GM18498 (cell line): ENCODE data around the gene IPO4.
"Not testable (repeated sequence)": the region's sequence is repeated elsewhere in the genome, so short reads cannot be mapped to it uniquely, and the experiment has no call there.

Experiments used
- ATAC-seq: cut with Tn5 transposase; IDR thresholded peaks from one replicate; pipeline ENCODE4 v1.9.1; 2021; ENCODE audit warnings: mild to moderate bottlenecking, moderate library complexity; ENCODE audit not compliant: unreplicated experiment

The IPO4 gene, protein sequence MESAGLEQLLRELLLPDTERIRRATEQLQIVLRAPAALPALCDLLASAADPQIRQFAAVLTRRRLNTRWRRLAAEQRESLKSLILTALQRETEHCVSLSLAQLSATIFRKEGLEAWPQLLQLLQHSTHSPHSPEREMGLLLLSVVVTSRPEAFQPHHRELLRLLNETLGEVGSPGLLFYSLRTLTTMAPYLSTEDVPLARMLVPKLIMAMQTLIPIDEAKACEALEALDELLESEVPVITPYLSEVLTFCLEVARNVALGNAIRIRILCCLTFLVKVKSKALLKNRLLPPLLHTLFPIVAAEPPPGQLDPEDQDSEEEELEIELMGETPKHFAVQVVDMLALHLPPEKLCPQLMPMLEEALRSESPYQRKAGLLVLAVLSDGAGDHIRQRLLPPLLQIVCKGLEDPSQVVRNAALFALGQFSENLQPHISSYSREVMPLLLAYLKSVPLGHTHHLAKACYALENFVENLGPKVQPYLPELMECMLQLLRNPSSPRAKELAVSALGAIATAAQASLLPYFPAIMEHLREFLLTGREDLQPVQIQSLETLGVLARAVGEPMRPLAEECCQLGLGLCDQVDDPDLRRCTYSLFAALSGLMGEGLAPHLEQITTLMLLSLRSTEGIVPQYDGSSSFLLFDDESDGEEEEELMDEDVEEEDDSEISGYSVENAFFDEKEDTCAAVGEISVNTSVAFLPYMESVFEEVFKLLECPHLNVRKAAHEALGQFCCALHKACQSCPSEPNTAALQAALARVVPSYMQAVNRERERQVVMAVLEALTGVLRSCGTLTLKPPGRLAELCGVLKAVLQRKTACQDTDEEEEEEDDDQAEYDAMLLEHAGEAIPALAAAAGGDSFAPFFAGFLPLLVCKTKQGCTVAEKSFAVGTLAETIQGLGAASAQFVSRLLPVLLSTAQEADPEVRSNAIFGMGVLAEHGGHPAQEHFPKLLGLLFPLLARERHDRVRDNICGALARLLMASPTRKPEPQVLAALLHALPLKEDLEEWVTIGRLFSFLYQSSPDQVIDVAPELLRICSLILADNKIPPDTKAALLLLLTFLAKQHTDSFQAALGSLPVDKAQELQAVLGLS

DNA sequence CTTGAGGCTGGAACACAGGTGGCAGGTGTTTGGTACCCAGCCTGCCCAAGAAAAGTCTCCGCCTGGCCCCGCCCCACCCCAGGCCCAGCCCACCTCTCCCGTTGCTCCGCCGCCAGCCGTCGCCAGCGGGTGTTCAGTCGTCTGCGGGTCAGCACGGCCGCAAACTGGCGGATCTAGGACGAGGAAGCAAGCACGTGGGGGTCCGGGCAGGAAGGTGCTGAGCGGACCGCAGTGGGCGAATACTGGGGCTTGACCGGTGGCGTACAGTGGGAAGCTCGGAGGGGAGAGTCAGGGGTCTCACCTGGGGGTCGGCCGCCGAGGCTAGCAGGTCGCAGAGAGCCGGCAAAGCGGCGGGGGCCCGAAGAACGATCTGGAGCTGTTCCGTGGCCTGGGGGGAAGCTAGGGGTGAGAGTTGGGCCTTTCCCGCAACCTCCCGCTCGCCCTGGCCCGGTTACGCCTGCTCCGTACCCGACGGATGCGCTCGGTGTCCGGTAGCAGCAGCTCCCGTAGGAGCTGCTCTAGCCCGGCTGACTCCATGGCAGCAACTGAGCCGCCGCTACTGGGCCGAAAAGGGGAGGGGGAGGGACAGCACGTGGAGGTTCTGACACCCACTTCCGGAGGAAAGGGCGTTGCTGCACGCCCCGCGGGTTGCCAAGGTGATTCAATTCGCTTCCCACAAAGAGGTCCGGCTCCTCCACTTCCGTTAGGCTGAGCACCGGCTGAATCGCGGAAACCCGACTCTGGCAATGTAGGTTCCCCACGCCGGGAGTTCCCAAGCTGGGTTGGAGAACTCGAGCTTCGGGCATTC, at the start of gene IPO4:
Gene IPO4, minus strand, starts transcription at position 566 of the 808 bp plus-strand sequence. Its CDS starts 29 bp downstream, at position 537.
- peak; percentile 87 for ATAC-seq

DNA sequence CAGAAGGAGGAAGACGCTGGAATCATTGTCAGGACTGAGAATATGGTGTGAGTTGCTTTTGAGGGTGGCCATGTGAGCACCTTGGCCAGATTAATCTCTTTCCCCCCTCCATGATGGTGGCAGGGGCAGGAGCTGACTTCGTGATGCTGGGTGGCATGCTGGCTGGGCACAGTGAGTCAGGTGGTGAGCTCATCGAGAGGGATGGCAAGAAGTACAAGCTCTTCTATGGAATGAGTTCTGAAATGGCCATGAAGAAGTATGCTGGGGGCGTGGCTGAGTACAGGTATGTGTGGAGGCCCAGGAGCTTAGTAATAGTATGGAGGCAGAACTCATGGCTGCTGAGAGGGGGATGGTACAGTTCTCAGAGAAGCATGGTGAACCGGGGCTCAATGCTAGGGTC, 49.5 kb upstream of the IPO4 start:
- ATAC-seq, result no peak

DNA sequence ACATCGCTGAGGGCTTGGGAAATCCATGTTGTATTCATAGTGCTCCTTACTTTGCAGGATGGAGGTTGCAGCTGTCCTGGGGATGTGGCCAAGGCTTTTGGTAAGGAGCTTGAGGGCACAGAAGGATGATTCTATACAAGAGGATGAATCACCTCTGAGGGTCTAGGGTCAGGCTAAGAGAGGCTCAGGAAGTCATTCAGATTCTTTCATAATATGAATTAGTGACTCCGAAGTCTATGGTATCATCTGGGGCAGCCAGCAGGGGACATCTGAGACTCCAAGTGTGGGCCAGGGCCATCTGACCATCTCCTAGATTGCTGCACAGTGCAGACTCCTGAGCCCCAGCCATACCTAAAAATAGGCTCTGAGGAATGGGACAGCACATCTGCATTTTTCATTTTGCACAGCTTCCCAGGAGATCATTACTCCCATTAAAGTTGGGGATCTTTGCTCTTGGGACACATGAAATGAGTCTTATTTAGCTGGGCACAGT, 48.9 kb upstream of the IPO4 start:
- ATAC-seq, result no peak

DNA sequence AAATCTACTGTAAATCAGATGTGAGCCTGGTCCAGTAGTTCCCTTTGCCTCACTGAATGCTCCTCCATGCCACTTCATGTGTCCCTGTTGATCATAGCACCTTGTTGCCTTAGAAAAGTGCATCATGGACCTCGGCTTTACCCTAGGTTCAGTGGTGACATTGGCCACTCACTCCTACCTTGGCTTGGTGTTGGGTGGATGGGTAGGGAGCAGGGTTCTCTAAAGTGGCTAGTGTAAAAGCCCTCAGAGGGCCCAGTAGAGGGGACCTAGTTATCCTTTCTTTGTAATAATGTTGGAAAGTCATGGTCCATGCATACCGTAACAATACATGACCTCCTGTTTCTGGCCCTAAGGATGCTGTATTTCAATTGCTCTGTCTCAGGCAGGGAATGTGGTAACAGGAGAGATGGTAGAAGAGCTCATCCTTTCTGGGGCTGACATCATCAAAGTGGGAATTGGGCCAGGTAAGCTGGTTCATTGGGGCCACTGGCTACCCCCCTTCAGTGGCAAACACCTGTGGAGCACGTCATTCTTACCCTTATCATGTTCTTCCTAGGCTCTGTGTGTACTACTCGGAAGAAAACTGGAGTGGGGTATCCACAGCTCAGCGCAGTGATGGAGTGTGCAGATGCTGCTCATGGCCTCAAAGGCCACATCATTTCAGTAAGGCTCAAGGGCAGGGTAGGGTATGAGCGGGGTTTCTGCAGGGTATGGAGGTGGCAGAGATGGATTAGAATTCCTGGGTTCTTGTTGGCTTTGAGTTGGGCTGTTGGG, 48.3 kb upstream of the IPO4 start:
- ATAC-seq, result no peak

DNA sequence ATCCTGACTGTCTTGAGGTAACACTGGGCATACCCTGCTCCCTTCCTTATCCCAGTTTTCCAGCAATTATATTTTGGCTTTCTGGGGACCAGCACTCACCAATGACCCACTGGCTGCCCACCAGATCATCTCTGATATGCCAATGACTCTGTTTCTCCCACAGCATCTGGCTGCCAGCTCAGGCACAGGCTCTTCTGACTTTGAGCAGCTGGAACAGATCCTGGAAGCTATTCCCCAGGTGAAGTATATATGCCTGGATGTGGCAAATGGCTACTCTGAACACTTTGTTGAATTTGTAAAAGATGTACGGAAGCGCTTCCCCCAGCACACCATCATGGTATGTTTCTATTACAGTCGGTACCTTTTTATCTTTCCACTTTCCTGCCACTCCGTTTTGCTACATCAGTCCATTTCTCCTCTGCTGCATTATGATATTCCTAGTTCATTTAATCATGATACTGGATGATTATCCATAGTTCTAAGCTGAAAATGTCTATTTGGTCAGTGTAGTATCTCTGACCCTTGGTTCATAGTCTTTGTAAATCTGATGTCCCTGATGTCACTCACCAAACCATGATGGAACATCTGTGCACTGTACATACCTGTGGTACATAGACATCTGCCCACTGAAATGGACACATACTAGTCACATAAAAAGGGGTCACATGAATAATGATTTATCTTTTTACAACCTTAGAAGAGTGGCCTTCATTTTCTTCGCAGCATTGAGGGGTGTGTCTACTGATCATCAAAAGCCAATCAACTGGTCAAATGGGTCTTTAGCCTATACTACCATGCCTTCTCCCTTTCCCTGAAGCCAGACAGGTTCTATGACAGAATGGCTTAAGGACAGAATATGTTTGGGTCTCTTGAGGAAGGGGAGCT, 47.4 kb upstream of the IPO4 start:
- no peak for ATAC-seq

DNA sequence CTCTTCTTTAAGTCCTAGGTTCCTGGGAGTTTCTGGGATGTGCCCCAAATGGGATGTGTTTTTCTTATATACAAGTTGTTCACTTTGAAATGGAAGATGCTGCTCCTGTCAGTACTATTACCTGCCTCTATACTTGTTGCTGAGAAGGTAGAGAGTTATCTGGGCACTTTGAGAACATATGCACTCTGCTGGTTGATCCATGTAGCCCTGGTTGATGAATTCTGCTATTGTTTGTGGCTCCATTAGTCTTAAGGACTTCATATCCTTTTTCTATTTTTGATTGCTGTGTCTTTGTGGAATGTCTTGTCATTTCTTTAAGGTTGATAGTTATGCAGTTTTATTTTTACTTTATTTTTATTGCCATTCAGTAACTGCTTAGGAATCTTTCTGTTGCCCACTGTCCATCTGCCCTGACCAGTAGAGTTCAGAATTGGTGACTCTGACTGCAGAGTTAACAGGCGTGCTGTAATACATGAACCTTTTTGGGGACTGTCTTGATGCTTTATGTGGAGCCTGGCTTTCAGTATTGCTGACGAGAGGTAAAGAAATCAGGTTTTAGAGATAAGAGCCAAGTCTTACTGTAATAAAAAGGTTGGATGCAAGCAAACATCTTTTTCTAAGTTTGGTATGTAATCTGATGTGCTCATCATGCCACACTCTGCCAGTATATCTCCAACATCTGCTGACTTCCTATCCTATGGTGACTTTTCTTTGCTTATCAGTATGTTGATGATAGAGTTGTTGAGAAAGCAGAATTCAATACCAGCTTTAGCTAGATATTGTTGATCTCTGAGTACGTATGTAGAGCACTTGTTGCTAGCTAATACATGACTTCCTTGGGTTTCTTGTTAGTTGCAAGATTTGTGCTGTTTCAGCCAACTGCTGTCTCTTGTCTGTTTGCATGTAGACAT, 45.7 kb upstream of the IPO4 start:
- ATAC-seq, result no peak

DNA sequence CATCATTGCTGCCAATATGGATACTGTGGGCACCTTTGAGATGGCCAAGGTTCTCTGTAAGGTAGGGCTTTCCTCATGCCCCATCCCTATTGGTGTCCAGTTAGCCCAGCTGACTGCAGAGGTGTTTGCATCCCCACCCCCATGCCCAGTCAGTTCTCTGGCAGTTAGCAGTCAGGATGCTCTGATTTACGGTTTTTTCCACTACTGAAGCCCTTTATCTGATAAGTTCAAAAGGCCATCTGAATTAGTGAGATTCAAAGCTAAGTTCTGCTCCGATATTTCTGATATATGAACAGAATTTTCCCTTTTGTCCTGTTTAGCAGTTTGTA, 44.9 kb upstream of the IPO4 start:
- ATAC-seq, result no peak

DNA sequence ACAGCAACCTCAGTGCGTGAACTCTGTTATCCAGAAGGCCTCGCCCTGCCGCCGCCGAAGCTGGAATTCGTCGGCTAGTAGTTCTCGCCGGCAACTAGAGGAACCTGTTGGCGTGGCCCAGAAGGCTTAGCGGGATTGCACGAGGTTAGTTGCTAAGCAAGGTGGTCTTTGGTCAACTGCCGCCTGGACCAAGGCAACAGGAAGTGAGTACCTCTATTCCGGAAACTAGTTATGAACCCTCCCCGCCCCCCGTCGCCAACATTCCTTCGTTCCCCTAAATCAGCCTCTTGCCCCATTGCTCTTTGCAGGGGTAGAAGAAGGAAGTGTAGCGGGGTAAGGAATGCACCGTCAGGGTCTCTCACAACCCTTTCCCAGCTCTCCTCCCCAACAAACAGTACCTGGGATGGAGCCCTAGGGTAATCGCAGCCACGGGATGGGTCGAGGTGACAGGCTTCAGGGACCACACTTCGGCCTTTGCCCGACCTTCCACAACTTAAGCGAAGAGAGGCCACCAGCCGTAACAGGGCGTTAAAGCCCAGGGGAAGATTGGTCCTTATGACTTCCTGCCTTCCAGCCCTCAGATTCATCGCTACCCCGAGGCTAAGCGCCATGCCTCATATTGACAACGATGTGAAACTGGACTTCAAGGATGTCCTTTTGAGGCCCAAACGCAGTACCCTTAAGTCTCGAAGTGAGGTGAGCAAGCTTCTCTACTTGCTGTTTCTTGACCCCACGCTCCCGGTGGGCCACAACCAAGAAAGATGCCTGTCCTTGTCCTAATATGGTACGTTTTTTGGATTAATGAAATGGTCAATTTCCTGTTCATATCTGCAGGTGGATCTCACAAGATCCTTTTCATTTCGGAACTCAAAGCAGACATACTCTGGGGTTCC, 44.3 kb upstream of the IPO4 start, which contains the start of gene GMPR2:
Gene GMPR2, plus strand, starts transcription at position 285 of the 893 bp plus-strand sequence. Its CDS starts 325 bp downstream, at position 610.
- peak; percentile 59 for ATAC-seq

DNA sequence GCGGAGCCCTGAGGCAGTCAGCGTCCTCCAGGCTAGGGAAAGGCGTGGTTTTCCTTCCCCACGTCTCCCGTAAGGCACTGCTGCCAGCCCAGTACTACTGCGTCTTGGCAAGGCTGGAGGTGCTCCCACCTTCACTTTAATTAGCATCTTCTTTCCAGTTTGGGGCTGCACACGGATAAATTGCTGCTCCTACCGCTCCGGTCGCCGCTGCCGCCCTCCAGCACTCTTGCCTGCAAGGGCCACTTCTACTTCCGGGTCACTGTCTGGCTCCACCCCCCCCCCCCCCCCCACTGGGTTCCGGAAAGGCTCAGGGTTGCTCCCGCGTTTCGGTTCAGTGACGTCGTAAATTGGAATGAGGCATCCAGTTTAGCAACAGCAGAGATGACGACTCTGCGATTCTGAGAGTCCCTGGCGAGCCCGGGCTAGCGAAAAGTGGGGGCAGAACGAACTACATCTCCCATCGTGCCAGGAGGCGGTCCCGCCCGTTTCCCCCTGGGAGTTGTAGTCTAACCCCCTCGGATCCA, 43.6 kb upstream of the IPO4 start, which contains the start of gene NEDD8:
Gene NEDD8, minus strand, starts transcription at position 247 of the 524 bp plus-strand sequence. Its CDS starts 100 bp downstream, at position 147.
- peak; percentile 77 for ATAC-seq

DNA sequence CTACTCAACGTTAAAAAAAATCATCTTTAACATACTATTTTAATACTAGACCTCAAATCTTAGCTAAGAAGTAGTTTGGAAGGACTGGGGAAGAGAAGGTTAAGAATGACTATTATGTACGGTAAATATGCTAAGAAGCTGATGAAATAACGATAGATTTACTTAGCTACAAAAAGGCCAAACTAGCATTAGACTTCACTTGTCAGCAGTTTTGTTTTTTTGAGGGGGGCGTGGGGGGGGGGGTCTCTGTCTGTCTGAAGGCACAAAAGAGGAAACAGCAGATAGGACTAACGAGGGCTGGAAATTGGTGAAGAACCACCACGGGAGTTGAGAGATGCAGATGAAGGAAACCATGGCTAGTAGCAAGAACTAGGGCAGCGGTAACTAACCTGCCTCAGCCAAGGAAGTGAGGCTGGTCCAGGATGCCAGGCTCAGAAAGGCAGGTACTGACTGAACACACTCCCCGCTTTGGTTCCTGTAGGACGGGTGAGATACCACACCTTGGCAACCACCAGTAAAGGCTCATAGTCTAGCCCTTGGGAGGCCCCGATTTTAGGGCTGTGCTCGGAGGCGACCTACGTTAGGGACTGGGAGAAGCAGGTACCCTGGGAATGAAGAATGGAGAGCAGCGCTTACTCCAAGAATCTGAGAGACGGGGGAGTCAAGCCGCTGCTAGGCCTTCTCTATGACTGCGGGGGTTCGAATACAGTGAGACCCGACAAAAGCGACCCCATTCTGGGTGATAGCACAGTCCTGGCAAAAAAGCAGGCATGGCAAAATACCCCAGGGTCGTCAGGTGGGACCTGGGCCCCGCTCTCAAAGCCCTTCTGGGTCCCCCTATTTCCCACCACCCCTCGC, 42.9 kb upstream of the IPO4 start:
- ATAC-seq, result peak; percentile 8

DNA sequence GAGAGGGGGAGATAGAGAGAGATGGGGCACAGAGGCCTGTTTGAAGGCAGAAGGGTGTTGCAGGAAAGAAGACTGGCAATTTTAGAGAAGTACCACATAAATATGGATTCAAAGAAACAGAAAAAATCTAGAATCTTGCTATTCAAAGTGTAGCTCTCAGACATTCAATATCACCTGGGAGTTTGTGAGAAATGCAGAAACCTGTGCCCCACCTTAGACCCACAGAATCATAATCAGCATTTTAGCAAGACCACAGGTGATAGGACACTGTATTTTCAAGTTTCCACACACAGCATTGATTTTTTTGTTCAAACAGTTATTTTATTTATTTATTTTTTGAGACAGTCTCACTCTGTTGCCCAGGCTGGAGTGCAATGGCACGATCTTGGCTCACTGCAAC, 40.3 kb upstream of the IPO4 start:
- ATAC-seq, result no peak

DNA sequence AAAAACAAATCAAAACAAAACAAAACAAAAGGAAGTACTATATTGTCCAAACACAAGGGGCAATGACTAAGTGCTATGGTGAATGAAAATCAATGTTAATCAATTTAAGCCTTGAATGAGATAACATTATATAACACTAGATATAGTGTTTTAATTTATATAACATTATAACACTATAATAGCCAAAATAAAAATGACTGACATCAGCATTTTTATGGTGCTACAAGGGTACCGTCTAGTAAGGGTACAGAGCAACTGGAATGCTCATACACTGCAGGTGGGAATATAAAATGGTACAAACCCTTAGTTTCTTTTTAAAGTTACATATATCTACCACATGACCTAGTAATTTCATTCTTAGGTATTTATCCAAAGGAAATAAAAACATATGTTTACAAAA, 37.9 kb upstream of the IPO4 start:
- no peak for ATAC-seq

DNA sequence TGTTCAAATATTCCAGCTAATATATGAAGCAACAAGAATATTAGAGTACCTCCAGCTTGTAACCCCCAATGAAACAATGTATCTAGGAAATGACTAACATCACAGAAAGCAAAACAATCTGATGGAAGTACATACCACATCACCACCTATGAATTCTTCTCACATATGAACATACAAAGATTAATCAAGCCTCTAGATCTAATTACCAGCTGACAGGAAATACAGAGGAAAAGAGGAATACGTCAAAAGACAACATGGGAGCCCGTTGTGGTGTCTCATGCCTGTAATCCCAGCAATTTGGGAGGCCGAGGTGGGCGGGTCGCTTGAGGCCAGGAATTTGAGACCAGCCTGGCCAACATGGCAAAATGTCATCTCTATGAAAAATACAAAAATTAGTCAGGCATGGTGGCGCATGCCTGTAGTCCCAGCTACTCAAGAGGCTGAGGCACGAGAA, 36.0 kb upstream of the IPO4 start:
- ATAC-seq, result no peak

DNA sequence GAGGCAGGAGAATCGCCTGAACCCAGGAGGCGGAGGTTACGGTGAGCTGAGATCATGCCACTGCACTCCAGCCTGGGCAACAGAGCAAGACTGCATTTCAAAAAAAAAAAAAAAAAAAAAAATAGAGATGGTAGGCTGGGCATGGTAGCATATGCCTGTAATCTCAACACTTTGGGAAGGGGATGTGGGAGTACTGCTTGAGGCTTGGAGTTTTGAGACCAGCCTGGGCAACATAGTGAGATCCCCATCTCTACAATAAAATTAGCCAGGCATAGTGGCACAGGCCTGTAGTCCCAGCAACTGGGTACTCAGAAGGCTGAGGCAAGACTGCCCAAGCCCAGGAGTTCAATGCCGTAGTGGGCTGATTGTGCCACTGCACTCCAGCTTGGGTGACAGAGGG, 34.4 kb upstream of the IPO4 start:
- ATAC-seq, result not testable (repeated sequence)

DNA sequence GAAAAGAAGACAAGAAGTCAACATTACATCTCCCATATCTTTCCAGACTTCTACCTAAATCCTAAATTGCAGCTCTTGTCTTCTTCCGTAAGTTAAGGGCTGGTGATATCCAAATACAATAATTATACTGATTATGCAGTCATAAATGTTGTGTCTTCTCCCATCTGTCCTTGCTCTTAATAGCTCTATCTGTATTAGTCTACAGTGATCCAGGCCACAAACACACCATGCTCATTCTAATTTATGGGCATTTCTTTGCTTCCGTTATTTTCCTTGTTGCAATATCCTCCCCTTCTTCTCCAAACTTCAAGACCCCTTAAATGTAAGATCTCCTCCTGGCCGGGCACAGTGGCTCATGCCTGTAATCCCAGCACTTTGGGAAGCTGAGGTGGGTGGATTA, 30.9 kb upstream of the IPO4 start:
- no peak for ATAC-seq
